Mammary epithelial cell (primary cell): ENCODE results near the gene MTHFSD.

Experiments used
- EZH2 ChIP-seq: IDR thresholded peaks from 2 replicates; pipeline ENCODE4 v1.6.1; 2012; ENCODE audit warnings: low read length, inconsistent platforms, borderline replicate concordance
- TF ChIP-seq, protein P1 (sequence below), 2 donors: IDR thresholded peaks in 1 of 2; conservative IDR thresholded peaks in 1 of 2; 2 replicates each; pipeline ENCODE4 v1.5.1; 2011 to 2012; ENCODE audit warnings: inconsistent platforms in 2 of 2, low read length in 2 of 2, mild to moderate bottlenecking in 2 of 2, control low read depth in 1 of 2, low read depth in 1 of 2; ENCODE audit not compliant: insufficient read depth in 1 of 2; ENCODE audit errors: extremely low read depth in 1 of 2

- TF ChIP-seq, protein P1, sequence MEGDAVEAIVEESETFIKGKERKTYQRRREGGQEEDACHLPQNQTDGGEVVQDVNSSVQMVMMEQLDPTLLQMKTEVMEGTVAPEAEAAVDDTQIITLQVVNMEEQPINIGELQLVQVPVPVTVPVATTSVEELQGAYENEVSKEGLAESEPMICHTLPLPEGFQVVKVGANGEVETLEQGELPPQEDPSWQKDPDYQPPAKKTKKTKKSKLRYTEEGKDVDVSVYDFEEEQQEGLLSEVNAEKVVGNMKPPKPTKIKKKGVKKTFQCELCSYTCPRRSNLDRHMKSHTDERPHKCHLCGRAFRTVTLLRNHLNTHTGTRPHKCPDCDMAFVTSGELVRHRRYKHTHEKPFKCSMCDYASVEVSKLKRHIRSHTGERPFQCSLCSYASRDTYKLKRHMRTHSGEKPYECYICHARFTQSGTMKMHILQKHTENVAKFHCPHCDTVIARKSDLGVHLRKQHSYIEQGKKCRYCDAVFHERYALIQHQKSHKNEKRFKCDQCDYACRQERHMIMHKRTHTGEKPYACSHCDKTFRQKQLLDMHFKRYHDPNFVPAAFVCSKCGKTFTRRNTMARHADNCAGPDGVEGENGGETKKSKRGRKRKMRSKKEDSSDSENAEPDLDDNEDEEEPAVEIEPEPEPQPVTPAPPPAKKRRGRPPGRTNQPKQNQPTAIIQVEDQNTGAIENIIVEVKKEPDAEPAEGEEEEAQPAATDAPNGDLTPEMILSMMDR (conservative IDR thresholded peaks at IDR 0.05 in 1 of 2, IDR thresholded peaks at IDR 0.05 in 1 of 2; ENCODE audit: extremely low read depth in 1 of 2, insufficient read depth in 1 of 2, low read depth in 1 of 2, low read length in 2 of 2) = no peak
- TF ChIP-seq EZH2 = no peak
Measured at GRCh38 chr16:86584726-86585721, 30.0 kb upstream of the MTHFSD start.
